Myocyte (in vitro differentiated cells): ENCODE data around the gene ST6GALNAC3. TPM values are rescaled to one million over a fixed set of nuclear protein-coding genes. Genes with fewer than 3 reads are reported as not detected.

Source experiments
- DNase-seq: peaks from one replicate; pipeline ENCODE4 v3.0.0-alpha.2; 2012; ENCODE audit warnings: low read depth
- total RNA-seq: library from RNA; depleted of rRNA; stranded (reverse); fragments of >200 nt; gene quantifications from 2 replicates; pipeline ENCODE4 v1.2.3, GENCODE V29; 2014

The ST6GALNAC3 gene
- total RNA-seq, 1 donor from 2014 or later, result not detected

DNA sequence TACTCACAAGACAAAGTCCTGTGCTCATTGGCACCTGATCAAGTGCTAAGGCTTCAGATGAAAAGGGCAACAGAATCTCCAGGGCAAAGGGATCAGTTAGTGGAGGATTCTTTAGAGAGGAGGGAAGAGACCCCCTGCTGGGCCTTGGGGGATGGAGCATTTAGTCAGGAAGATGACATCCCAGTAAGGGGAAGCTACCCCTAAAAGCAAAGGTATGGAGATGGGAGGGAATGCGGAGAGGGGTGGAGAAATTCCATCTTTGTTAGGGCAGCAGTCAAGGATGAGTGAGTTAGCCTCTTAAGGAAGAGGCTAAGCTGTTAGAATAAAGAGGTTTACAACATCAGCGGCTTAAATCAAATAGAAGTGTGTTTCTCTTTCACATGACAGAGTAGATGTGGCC, 67.4 kb downstream of the ST6GALNAC3 start:
- DNase-seq, result no peak

DNA sequence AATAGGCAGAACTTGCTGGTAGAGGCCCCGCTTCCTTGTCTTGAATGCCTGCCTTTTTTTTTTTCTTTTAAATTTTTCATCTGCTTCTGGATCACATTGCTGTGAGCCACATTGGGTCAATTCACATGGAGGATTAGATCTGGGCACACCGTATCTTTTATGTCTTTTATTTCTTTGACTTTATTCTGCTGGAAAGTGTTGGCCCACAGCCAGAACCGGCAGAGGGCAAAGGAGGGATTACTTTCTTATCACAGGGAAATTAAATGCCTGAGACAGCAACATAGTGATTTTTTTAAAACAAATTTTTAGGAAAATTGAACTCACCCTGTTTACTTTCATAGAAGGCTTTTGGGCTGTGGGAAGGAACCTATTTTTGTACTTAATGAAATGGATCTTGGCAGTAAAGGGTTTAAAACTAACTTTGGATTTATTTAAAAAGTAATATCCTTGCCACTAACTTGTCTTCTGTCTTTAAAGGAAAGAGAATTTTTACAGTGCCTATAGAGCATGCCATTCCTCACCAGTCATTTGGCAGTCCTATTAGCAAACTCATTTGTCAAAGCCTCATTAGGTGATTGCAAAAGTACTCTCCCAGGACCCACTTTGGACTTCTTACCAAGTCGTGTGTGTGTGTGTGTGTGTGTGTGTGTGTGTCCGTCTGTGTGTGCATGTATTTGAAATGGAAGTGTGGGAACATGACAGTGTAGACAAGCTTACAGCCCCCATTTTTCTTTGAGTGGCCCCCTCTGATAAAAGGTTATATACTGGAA, 68.4 kb downstream of the ST6GALNAC3 start:
- DNase-seq, result no peak

DNA sequence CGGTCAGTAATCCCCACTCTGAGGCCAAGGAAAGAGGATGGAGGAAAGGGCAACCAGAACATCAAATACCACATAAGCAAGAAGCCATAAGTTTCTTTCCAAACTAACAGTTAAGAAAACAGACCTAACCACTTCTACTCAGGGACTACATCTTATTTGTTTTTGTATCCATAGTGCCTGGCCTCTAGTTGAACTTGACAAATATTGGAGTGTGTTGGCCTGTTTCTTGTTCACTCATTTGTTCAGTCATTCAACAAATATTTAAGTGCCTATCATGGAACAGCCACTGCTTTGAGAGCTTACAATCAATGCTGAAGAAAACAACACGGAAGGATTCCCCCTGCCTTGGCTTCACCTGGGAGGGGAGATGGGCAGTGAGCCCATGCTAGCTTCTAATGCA, 69.7 kb downstream of the ST6GALNAC3 start:
- no peak for DNase-seq

DNA sequence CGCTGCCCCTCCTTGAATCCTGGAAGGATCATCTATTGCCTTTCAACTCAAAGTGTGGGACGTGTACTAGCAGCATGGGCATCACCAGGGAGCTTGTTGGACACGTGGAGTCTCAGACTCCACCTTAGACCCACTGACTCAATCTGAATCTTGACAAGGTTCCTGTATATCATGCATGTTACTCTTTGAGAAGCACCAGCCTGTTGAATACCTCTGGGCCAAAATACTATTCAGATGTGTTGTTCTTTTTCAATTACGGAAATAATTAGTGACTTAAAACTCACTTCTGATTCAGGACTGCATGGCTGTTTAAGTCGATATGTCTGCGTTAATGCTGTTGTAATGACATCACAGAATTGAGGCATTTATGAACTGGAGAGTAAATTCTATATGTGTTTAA, 70.8 kb downstream of the ST6GALNAC3 start:
- no peak for DNase-seq

DNA sequence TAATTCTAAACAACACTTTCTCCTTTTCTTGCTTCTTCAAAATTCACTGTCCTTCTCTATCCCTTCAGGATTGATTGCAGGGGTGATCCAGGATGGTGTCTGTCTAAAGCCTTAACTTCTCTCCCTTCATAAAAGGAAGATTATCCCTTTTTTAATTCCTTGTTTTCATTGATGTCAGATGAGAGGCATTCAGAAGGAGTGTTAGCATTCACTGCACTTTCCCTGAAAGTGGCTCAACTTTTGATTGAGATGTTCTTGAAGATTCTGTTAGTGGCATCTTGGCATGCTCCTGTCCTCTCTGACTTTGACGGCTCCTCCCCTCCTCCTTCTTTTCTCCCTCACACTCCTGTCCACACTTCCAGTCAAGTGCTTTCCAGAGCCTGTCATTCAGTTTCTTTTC, 71.6 kb downstream of the ST6GALNAC3 start:
- no peak for DNase-seq

DNA sequence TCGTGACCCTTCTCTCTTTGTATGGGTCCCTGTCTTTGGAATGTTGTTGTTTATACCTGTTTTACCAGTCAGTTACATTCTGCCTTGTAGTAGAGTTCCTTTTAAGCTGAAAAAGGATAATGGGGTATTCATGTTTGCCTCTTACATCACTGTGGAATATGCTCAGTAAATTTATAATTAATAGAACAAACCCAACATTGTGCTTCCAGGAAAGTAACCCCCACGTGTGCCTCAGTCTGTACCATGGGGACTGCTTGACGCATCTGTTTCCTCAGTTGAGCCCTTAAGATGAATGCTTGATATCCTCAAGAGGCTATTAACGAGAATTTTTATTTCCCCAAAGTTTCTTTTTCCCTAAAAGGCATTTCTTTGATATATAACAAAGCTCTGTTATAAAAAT, 73.4 kb downstream of the ST6GALNAC3 start:
- no peak for DNase-seq

DNA sequence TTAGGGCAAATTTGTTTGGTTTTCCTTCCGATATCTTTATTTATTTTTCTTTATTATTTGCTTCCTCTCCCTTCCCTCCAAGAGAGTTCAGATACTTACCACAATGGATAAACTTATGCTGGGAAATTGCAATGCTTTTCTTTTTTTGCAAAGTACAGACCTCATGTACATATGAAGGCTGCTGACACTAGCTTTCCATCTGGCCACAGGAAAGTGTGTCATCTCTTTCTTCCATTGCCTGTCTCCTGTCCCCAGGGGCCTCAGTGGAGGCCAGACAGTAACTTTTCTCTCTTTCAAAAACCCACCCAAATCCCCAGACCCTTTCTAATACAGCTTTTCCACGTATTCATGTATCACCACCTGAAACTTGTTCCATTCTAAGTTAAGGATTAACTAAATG, 73.9 kb downstream of the ST6GALNAC3 start:
- DNase-seq, result no peak

DNA sequence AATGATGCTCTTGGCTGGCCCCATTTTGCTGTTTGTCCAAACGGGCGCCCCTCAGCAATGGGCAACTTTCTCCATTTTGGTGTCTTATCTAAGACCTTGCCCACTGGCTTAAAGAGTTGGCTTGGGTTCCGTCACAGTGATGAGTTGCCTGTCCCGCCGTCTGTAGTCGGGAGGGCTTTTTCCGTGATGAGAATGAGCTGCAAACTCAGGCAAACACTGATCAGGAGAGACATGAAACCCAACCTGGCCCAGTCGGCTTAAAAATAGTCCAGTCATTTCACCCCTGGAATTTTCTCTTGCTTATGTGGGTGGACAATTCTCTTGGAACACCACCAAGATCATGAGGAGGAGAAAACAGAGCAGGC, 79.3 kb downstream of the ST6GALNAC3 start:
- no peak for DNase-seq

DNA sequence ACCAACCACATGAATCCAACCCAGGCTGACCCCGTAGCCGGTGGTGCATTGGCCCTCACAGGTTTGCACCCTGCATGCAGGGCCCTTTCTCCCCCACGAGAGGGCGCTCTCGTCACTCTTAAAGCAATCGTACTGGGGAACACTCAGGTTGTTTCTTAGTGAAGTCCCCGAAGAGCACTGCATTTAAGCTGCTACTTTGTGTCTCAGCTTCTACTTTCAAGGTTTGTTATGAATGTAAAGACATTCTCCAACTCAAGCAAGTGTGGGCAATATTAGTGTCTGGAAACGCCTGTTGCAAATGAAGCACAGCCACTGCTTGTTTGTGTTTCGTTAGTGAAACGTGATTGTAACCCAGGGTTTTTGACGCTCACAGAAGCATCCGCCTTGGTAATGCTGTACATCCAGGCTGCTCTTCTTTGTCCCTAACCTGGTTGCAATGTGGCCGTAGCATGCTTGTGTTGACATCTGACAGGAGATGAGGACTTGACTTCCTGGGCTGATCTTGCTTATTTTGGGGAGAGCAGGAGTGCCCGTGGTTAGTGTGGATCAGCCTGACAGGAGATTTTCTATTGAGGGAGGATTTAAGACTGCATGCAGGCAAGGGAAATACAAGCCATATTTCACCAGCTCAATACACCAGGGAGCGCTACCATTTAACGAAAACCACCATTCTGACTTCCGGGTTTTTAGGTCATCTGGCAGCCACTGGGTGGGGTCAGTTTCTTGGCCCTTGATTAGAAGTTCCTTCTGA, 79.8 kb downstream of the ST6GALNAC3 start:
- DNase-seq, result peak; percentile 76

DNA sequence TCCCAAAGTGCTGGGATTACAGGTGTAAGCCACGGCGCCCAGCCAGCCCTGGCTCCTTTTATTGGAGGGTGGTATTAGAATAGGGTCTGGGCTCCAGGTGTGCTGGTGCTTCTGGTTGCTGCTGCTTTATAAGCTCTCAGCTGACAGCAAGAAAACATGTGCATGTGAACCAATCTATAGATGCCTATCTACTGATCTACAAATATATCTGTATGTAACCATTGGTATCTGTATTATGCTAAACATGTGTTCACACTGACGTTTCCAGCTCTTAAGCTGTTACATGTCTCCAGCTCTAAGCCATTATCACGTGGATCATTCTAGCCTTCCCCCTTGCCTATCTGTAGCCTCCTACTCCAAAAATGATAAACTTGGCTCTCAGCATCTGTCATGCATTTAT, 82.4 kb downstream of the ST6GALNAC3 start:
- DNase-seq, result no peak

DNA sequence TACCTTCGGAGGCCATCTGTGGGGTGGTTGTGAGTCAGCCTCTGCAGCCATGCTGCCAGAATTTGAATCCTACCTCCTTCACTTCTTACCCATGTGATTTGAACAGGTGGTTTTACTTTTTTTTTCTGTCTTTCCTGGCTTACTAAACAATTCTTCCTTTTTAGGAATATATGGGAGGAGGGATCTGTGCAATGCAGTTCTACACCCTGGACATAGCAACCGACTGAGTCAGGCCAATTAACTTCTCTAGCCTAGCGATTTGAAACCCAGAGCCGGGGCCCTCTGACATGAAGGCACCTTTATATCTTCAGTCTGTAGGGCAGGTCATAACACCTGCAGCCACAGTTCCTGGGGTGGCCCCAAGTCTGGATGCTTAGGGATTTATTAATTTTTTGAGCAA, 83.6 kb downstream of the ST6GALNAC3 start:
- DNase-seq, result no peak

DNA sequence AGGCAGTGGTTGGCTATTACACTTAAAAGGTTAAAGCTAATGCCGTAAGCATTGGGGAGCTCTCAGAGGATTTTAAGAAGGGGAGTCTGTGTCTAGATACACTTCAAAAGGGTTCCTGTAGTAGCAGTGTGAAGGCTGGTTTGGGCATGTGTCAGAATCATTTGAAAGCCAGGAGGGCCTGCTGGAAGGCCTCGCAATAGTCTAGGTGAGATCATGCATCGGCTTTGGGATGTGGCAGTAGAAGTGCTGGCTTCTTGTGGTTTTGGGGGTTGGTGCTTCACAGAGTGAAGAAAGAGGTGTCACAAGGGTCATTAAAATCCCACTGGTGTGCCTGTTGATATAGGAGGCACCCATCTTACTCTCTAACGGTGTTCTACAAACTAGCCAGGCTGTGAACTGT, 85.7 kb downstream of the ST6GALNAC3 start:
- DNase-seq, result peak; percentile 2

DNA sequence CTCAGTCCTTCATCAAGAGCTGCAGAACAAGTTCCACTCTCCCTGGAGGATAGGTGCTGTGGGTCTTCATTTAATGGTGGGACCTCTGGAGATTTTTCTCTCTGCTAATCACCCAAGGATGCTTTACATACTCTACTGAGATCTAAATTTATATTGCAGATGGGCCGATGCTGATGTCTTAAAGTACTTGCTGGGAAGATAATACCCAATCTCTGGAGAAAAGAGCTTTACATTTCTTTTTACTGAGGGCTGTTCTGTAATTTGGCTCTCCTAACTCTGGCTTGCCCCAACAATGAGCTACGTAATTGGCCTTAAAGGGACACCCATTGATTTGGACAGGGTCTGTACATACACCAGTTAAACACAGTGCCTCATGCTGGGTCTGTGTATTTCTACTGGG, 86.9 kb downstream of the ST6GALNAC3 start:
- DNase-seq, result no peak

DNA sequence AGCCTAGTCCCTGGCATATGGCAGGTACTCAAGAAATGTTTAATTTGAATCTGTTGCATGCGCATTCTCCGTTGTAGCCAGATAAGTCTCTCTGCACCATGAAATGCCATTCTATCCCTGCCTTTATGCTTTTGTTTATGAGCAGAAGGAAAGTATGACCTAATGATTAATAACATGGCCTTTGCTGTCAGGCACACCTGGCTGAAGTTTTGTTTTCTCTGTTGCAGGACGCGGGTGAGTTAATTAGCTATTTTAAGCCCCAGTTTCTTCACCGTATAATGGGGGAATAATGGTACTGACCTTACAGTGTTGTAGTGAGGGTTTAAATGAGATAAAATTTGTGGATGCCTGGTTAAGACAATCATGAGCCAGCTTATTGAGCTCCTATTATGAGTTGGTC, 87.7 kb downstream of the ST6GALNAC3 start:
- DNase-seq, result no peak

DNA sequence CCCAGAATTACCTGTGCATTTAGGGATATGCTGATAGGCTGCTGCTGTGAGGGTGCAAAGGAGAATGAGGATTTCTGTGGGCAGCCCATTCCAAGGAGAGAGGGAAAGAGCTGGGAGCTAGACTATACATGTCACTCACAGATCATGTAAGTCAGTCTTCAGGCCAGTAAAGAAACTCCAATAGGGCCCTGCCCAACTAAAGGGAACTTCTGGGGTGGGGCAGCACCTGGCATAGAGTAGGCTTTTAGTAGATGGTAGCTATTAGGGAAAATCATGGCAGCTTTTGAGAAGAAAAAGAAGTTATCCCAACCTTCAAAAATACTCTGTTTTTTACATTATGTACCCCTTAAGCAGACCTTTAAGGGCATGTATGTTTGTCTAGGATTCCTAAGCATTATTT, 89.6 kb downstream of the ST6GALNAC3 start:
- no peak for DNase-seq

DNA sequence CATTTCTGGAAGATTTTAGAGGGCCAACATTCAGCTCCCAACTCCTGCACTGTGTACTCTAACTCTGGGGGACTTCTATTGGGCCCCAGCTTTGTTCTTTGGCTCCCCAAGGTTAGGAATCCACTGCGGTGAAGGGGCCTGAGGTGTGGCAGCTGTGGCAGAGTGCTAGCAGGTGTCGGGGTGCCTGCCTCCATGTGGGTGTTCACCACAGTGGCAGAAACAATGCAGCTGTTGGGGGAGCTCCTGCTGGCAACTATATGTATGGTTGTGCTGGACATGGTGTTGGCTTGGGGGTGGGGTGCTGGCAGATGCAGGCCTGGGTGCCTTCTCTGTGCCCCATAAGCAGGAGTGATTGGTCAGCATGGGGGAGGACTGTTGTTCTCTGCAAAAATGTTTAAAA, 95.5 kb downstream of the ST6GALNAC3 start:
- no peak for DNase-seq

DNA sequence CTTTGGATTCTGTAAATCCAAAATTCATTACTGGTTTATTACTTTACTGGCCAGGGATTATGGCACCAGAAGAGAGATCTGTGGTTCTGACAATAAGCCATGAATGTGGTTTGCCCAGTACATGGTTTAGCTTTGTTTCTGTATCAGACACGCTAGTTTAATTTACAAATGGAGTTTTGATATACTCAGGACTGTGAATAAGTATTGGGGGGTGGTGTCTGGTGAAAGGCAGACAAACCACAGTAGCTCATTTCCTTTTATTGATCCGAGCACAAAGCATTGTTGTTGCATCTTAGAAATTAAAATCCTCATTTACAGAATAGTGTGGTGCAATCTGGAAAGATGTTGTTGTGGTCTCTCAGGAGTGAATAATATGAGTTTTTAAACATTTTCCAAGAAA, 96.0 kb downstream of the ST6GALNAC3 start:
- no peak for DNase-seq

DNA sequence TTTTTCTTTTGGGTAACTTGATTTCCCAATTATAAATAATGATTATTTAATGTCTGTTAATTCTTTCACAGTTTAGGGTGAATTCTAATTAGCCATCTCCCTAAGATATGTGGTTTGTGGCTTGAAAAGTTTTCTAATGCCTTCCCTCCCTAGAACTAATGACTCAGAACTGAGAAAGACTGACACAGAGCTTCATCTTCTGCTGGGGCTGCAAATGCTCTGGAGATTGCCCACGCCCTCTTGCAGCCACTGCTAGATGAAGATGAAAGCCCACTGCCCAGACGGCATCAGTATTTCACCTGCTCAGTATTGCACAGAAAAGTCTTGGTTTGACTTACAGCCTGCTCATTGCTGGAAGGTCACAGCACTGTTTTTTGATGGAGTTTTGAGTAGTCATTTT, 101.5 kb downstream of the ST6GALNAC3 start:
- DNase-seq, result no peak

DNA sequence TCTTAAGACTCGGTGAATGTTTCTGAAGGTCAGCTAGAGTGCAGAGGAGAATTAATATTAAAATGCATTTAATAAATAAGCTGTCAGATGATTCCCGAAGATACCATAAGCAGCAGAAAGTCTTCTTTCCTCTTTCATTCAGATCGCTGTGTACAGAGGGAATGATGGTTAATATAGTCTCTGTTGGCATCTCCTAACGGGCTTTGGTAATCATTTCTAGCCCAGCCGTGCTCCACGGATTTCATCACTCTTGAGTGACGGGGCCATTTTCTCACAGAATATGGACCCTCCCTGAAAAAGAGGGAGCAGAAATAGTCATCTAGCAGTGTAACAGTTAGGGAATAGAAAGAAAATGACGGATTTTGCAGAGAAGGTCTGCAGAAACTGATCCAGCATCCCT, 103.1 kb downstream of the ST6GALNAC3 start:
- DNase-seq, result no peak

DNA sequence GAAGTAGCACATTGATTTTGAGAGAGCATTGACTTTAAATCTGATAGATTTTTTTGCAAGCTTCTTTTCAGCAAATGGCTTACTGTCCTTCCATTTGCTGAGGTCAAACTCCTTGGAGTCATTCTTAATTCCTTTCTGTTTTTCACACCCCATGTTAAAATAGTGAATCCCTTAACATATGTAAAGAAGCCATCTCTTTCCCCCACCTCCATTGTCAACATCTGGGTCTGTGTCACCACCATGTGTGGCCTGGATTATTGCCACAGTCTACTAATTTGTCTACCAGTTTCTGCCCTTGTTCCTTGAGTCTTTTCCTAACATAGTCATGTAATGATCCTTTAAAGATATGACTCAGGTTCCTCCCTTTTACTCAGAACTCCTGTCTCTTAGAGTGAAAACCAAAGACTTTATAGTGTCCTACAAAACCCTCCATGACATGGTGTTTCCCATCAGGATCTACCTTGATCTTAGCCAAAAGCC, 104.7 kb downstream of the ST6GALNAC3 start:
- no peak for DNase-seq

DNA sequence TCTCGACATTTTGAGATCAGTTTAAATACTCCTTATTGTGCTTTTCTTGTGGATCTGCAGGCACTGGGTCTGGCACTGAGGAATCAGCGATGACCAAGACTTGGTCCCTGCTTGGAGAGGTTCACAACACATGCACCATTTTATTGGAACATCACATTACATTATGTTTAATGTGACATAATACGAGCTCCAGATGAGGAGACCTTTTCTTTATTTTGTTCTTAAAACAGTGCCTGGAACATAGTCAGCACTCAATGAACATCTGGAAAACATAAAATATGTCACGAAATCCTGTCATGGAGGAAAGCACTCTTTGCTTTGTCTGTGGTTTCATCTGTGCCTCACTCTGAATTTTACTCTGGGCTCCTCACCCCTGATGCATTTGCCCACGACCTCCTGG, 110.7 kb downstream of the ST6GALNAC3 start:
- no peak for DNase-seq

DNA sequence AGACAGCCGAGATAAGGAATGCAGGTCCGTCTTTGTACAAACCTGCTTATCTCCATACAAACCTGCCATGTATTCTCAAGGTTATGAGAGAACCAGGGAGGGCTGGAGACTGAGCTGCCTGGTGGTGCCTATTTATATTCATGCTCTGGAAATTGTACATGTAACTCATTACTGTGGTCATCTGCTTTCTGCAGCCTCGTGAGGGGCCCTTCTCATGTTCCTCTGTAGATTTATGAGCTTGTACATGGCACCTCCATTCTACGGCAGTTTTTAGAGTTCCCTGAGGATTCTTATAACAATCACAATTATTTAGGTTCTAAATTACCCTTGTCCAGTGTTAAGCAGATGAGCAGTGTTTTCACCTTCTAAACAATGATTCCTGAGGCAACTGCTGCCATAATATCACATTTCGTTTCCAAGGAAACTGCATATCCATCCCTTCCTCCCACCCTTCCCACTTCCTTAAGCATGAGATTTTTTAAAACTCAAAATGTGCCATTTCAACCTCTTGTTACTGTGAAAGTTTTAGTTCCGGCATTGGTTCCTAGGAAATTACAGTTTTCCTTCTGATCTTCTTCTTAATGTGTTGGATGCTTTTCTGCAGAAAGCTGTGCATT, 112.1 kb downstream of the ST6GALNAC3 start:
- no peak for DNase-seq
